Measurements from ENCODE around the gene PRR23E.

DNA sequence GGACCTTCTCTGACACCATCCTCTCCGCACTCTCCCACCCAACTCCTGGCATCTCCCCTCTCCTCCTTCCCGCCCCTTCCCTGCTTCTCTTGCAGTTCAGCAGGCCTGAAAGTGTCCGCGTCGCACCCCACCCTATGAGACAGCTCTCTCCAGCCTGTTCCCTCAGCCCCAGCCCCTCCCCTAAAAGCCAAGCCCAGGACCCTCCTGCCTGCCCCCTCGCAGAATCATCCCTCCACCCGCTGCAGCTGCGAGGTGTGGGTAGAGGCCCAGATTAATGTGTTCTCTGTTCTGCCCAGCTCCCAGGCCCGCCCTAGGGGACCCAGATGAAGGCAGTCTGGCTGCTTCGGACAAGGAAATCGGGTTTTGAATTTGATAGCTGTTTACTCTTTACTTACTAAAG is 410 bp downstream of the PRR23E start:
- TF ChIP-seq FOXM1 (IDR thresholded peaks at IDR 0.05; ENCODE audit: borderline replicate concordance): no peak
- TF ChIP-seq ELF4 (IDR thresholded peaks at IDR 0.05): no peak
- TF ChIP-seq TARDBP (IDR thresholded peaks at IDR 0.05): no peak
- TF ChIP-seq SP1 (IDR thresholded peaks at IDR 0.05): no peak
- TF ChIP-seq BHLHE40 (IDR thresholded peaks at IDR 0.05; ENCODE audit: borderline replicate concordance): no peak
- no peak for TF ChIP-seq LEF1 (IDR thresholded peaks at IDR 0.05; ENCODE audit: borderline replicate concordance)
- no peak for TF ChIP-seq CTBP1 (IDR thresholded peaks at IDR 0.05; ENCODE audit: borderline replicate concordance)
- TF ChIP-seq FOXK2 (IDR thresholded peaks at IDR 0.05): no peak
